HEK293 (cell line): ENCODE data around the gene SLC10A7.

ENCODE experiments used
- CTCF ChIA-PET: fragments of 350-600 bp; formaldehyde crosslinking; extraction: SDS; loops from one replicate; lab custom pipeline; 2021; ENCODE audit warnings: antibody characterized with exemption; lab: Yijun Ruan, JAX
- POLR2A ChIA-PET: fragments of 300-600 bp; formaldehyde crosslinking; extraction: SDS; loops from one replicate; lab custom pipeline; 2020; ENCODE audit warnings: antibody characterized with exemption, inconsistent platforms; lab: Yijun Ruan, JAX
- H3K27ac ChIP-seq: fragments of 200-500 bp; sonication (Bioruptor generic); 2 replicates; pipeline ENCODE4 v1.5.1; 2014; ENCODE audit warnings: low read depth, low read length, control low read depth, inconsistent platforms; ENCODE audit errors: extremely low read depth
- H3K36me3 ChIP-seq, 2 experiments: fragments of 200-500 bp in 1 of 2; sonication (Bioruptor generic) in 1 of 2; 1 replicate in 1 of 2; 2 replicates in 1 of 2; pipeline ENCODE4 v1.5.1; 2014 to 2017; ENCODE audit warnings: inconsistent platforms in 2 of 2, low read length in 2 of 2; ENCODE audit not compliant: control insufficient read depth in 2 of 2, insufficient read depth in 1 of 2
- H3K4me1 ChIP-seq: fragments of 200-500 bp; sonication (Bioruptor generic); 2 replicates; pipeline ENCODE4 v1.5.1; 2014; ENCODE audit warnings: mild to moderate bottlenecking, low read length, inconsistent platforms; ENCODE audit not compliant: control insufficient read depth, insufficient read depth
- H3K4me3 ChIP-seq: 2 replicates; pipeline ENCODE4 v1.5.1; 2011; ENCODE audit warnings: low read depth, mild to moderate bottlenecking, control low read depth, low read length, moderate library complexity
- H3K9me3 ChIP-seq: fragments of 200-500 bp; sonication (Bioruptor generic); 2 replicates; pipeline ENCODE4 v1.5.1; 2014; ENCODE audit warnings: low read depth, low read length, inconsistent platforms; ENCODE audit not compliant: control insufficient read depth, insufficient read depth
- GLIS1 ChIP-seq: fragments of 450-650 bp; formaldehyde crosslinking; IDR thresholded peaks from 2 replicates; pipeline ENCODE4 v1.5.1; 2016; ENCODE audit warnings: missing biosample characterization, missing genetic modification characterization
- ZBTB17 ChIP-seq: fragments of 450-650 bp; formaldehyde crosslinking; IDR thresholded peaks from 2 replicates; pipeline ENCODE4 v1.5.1; 2016; ENCODE audit warnings: missing biosample characterization, missing genetic modification characterization
- ZNF211 ChIP-seq: fragments of 450-650 bp; formaldehyde crosslinking; IDR thresholded peaks from 2 replicates; pipeline ENCODE4 v1.5.1; 2016; ENCODE audit warnings: low read depth, missing biosample characterization, missing genetic modification characterization
- ZNF391 ChIP-seq: fragments of 450-650 bp; formaldehyde crosslinking; IDR thresholded peaks from 2 replicates; pipeline ENCODE4 v1.5.1; 2016; ENCODE audit warnings: low read depth, missing biosample characterization, missing genetic modification characterization, borderline replicate concordance
- ZNF585B ChIP-seq: fragments of 450-650 bp; formaldehyde crosslinking; IDR thresholded peaks from 2 replicates; pipeline ENCODE4 v1.5.1; 2016; ENCODE audit warnings: missing biosample characterization, missing genetic modification characterization
- ZNF664 ChIP-seq: fragments of 450-650 bp; formaldehyde crosslinking; IDR thresholded peaks from 2 replicates; pipeline ENCODE4 v1.5.1; 2016; ENCODE audit warnings: missing biosample characterization, missing genetic modification characterization
- ZXDB ChIP-seq: fragments of 450-650 bp; formaldehyde crosslinking; IDR thresholded peaks from 2 replicates; pipeline ENCODE4 v1.5.1; 2016; ENCODE audit warnings: missing biosample characterization, missing genetic modification characterization
- TF ChIP-seq, protein P1 (sequence below): fragments of 450-650 bp; formaldehyde crosslinking; IDR thresholded peaks from 2 replicates; pipeline ENCODE4 v1.5.1; 2017; ENCODE audit warnings: missing biosample characterization, missing genetic modification characterization
- TF ChIP-seq, protein P2 (sequence below): fragments of 450-650 bp; formaldehyde crosslinking; IDR thresholded peaks from 2 replicates; pipeline ENCODE4 v1.5.1; 2016; ENCODE audit warnings: missing biosample characterization, missing genetic modification characterization
- TF ChIP-seq, protein P3 (sequence below): fragments of 450-650 bp; formaldehyde crosslinking; IDR thresholded peaks from 2 replicates; pipeline ENCODE4 v1.5.1; 2016; ENCODE audit warnings: missing biosample characterization, missing genetic modification characterization

SLC10A7 gene

DNA sequence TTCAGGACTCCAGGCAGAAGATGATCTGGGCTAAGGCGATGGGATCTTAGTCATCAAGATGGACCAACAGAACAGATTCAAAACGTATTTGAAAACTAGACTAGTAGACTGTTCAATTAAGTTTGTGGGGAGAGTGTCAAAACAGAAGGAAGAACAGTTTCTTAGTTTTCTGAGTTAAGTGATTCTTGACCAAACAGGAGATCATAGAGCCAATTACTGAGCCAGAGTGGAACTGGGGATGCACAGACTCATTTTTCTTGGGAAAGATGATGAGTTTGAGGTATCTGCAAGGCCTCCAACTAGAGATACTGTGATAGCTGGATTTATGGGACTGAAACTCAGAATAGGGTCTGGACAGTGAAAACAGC is 187.9 kb downstream of the SLC10A7 start:
- CTCF ChIA-PET = interaction anchor here (0.6 to 0.8 kb wide), 2 partner anchors 16 to 92 kb away, joined by 3 to 4 read pairs; no protein-coding TSS in a partner anchor
- Histone ChIP-seq H3K4me3 (no peak overlapping the region), H3K9me3 (no peaks in the 10 kb centered on the region), H3K4me1 (peaks cover 16% of the 10 kb centered on the region), H3K27ac (no peak overlapping the region), H3K36me3 (no peaks in the 10 kb centered on the region)
- POLR2A ChIA-PET = no interaction called here
- no peak for TF ChIP-seq ZNF391 (tag by site-specific recombination)
- TF ChIP-seq, protein P1, sequence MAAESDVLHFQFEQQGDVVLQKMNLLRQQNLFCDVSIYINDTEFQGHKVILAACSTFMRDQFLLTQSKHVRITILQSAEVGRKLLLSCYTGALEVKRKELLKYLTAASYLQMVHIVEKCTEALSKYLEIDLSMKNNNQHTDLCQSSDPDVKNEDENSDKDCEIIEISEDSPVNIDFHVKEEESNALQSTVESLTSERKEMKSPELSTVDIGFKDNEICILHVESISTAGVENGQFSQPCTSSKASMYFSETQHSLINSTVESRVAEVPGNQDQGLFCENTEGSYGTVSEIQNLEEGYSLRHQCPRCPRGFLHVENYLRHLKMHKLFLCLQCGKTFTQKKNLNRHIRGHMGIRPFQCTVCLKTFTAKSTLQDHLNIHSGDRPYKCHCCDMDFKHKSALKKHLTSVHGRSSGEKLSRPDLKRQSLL (tag by site-specific recombination) = peak; percentile 54; the same call in 1 of the 2 replicates

DNA sequence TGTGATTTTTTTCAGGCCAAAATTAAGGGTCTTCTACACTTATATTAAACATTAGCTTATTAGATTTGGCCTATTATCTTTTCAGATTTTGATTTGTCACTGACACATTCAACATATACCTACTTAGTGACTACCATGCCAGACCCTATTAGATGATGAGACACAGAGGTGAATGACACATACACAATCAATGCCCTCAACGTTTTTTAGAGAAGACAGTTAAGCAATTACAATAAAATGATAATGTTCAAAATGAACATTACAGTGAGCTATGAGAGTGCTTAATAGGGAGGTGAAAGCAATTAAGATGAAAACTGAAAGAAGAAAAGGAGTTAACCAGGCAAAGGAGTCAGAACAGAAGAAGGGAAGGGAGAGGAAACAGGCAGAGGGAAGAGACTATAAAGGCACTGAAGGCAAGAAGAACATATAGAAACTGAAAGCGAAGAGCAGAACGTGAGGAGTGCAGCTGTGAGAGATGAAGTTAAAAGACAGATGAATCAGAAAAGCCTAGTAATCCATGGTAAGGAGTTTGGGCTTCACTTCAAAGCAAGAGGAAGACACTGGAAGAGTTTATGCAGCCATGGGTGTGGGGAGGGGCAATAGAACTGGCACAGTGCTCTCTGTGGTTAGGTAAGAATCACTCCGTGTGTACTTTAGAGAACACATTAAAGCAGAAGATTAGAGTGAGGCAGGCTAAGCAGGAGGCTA is 188.4 kb downstream of the SLC10A7 start:
- POLR2A ChIA-PET = no interaction called here
- Histone ChIP-seq H3K9me3 (no peaks in the 10 kb centered on the region), H3K27ac (no peak overlapping the region), H3K4me1 (peaks cover 16% of the 10 kb centered on the region), H3K4me3 (no peak overlapping the region)
- TF ChIP-seq GLIS1 (tag by site-specific recombination) (0 out of 2 replicates have a peak, but pooled peaks have one; percentile 24), ZBTB17 (tag by site-specific recombination) (0 out of 2 replicates have a peak, but pooled peaks have one; percentile 18), ZXDB (no peak)
- TF ChIP-seq, protein P2, sequence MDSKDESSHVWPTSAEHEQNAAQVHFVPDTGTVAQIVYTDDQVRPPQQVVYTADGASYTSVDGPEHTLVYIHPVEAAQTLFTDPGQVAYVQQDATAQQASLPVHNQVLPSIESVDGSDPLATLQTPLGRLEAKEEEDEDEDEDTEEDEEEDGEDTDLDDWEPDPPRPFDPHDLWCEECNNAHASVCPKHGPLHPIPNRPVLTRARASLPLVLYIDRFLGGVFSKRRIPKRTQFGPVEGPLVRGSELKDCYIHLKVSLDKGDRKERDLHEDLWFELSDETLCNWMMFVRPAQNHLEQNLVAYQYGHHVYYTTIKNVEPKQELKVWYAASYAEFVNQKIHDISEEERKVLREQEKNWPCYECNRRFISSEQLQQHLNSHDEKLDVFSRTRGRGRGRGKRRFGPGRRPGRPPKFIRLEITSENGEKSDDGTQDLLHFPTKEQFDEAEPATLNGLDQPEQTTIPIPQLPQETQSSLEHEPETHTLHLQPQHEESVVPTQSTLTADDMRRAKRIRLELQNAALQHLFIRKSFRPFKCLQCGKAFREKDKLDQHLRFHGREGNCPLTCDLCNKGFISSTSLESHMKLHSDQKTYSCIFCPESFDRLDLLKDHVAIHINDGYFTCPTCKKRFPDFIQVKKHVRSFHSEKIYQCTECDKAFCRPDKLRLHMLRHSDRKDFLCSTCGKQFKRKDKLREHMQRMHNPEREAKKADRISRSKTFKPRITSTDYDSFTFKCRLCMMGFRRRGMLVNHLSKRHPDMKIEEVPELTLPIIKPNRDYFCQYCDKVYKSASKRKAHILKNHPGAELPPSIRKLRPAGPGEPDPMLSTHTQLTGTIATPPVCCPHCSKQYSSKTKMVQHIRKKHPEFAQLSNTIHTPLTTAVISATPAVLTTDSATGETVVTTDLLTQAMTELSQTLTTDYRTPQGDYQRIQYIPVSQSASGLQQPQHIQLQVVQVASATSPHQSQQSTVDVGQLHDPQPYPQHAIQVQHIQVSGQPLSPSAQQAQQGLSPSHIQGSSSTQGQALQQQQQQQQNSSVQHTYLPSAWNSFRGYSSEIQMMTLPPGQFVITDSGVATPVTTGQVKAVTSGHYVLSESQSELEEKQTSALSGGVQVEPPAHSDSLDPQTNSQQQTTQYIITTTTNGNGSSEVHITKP (tag by site-specific recombination) = 0 out of 2 replicates have a peak, but pooled peaks have one; percentile 56
- TF ChIP-seq, all 188 proteins: peak for 3
- H3K36me3 ChIP-seq = no peaks in the 10 kb centered on the region
- CTCF ChIA-PET = interaction anchor here (0.6 to 0.8 kb wide), 2 partner anchors 15 to 91 kb away, joined by 3 to 4 read pairs; no protein-coding TSS in a partner anchor

DNA sequence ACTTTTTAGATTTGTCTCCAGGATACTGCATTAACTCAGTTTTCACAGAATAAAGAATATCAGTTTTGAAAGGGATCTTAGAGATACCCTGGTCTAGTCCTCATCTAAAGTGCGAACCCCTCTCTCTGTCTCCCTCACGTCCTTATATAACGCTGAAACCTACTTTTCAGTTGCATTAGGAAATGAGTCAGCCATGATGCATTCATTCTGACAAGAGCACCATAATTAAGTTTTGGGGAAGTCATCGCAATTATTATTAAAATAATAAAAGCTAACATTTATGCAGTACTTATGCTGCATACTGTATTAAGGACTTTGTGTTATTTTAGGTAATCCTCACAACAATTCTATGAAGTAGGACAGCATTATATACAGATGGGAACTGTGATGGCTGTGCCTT is 191.3 kb downstream of the SLC10A7 start:
- CTCF ChIA-PET = interaction anchor here (1.4 kb wide), 1 partner anchor 10 kb away, joined by 3 read pairs; no protein-coding TSS in a partner anchor
- TF ChIP-seq ZNF585B = no peak
- TF ChIP-seq ZNF211 (tag by site-specific recombination) = no peak
- TF ChIP-seq, protein P3, sequence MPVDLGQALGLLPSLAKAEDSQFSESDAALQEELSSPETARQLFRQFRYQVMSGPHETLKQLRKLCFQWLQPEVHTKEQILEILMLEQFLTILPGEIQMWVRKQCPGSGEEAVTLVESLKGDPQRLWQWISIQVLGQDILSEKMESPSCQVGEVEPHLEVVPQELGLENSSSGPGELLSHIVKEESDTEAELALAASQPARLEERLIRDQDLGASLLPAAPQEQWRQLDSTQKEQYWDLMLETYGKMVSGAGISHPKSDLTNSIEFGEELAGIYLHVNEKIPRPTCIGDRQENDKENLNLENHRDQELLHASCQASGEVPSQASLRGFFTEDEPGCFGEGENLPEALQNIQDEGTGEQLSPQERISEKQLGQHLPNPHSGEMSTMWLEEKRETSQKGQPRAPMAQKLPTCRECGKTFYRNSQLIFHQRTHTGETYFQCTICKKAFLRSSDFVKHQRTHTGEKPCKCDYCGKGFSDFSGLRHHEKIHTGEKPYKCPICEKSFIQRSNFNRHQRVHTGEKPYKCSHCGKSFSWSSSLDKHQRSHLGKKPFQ (tag by site-specific recombination) = no peak
- TF ChIP-seq ZNF664 = no peak
- H3K9me3 ChIP-seq = no peaks in the 10 kb centered on the region
- no peak overlapping the region for H3K4me3 ChIP-seq
- no peaks in the 10 kb centered on the region for H3K36me3 ChIP-seq
- H3K27ac ChIP-seq = no peak overlapping the region
- H3K4me1 ChIP-seq = peaks cover 5% of the 10 kb centered on the region
- POLR2A ChIA-PET = no interaction called here
